Left hindlimb (tissue), 1 donor: ENCODE measurements around the gene CAPN5.
"Not testable (repeated sequence)": the region's sequence is repeated elsewhere in the genome, so short reads cannot be mapped to it uniquely, and the experiment has no call there.

ENCODE experiments used
- DNase-seq: peaks from one replicate; pipeline ENCODE4 v3.0.0-alpha.2; 2018

Gene CAPN5

GRCh38 chr11:77066229-77067042 is at the start of gene CAPN5:
TSS of gene CAPN5 (plus strand) at chr11:77066971. CDS start at chr11:77084887, 17,916 bp downstream.
- peak; percentile 97 for DNase-seq

GRCh38 chr11:77018396-77018924 is 48.3 kb upstream of the CAPN5 start:
- DNase-seq = not testable (repeated sequence)

- DNase-seq = no peak
Observed at GRCh38 chr11:77019976-77020595, 46.7 kb upstream of the CAPN5 start.

- DNase-seq = no peak
Observed at GRCh38 chr11:77020734-77021133, 46.0 kb upstream of the CAPN5 start.

- no peak for DNase-seq
Observed at GRCh38 chr11:77024745-77025144, 42.0 kb upstream of the CAPN5 start.

- no peak for DNase-seq
Observed at GRCh38 chr11:77026221-77026620, 40.5 kb upstream of the CAPN5 start.

- no peak for DNase-seq
Observed at GRCh38 chr11:77026743-77027142, 40.0 kb upstream of the CAPN5 start.

GRCh38 chr11:77027275-77027674 is 39.5 kb upstream of the CAPN5 start:
- DNase-seq = no peak

GRCh38 chr11:77029829-77030228 is 36.9 kb upstream of the CAPN5 start:
- DNase-seq = no peak

GRCh38 chr11:77030834-77031414 is 35.8 kb upstream of the CAPN5 start:
- DNase-seq = no peak

GRCh38 chr11:77031599-77031998 is 35.2 kb upstream of the CAPN5 start:
- no peak for DNase-seq

GRCh38 chr11:77035039-77035438 is 31.7 kb upstream of the CAPN5 start:
- no peak for DNase-seq

GRCh38 chr11:77035580-77035979 is 31.2 kb upstream of the CAPN5 start:
- DNase-seq = no peak

GRCh38 chr11:77036398-77036797 is 30.4 kb upstream of the CAPN5 start:
- DNase-seq = no peak

GRCh38 chr11:77037057-77037456 is 29.7 kb upstream of the CAPN5 start:
- no peak for DNase-seq

GRCh38 chr11:77038029-77038824 is 28.5 kb upstream of the CAPN5 start:
- no peak for DNase-seq

- DNase-seq = no peak
Observed at GRCh38 chr11:77038825-77039326, 27.9 kb upstream of the CAPN5 start.

- peak; percentile 61 for DNase-seq
Observed at GRCh38 chr11:77039491-77040400, 27.0 kb upstream of the CAPN5 start.

GRCh38 chr11:77040401-77040777 is 26.4 kb upstream of the CAPN5 start:
- no peak for DNase-seq

- DNase-seq = no peak
Observed at GRCh38 chr11:77040889-77041288, 25.9 kb upstream of the CAPN5 start.

- DNase-seq = no peak
Observed at GRCh38 chr11:77042111-77042726, 24.6 kb upstream of the CAPN5 start.
